Glutamatergic neuron (in vitro differentiated cells): Measurements from ENCODE around the gene ADAMTS8. TPM values are rescaled to one million over a fixed set of nuclear protein-coding genes. Genes with fewer than 3 reads are reported as not detected.

ENCODE experiments used
- DNase-seq: peaks from one replicate; pipeline ENCODE4 v3.0.0; 2022
- H3K27ac Mint-ChIP-seq: one replicate; pipeline ENCODE4 v1.8.0; 2020; ENCODE audit warnings: mild to moderate bottlenecking, mixed read lengths, inconsistent platforms; ENCODE audit not compliant: unreplicated experiment
- H3K27me3 Mint-ChIP-seq: one replicate; pipeline ENCODE4 v1.8.0; 2020; ENCODE audit warnings: mild to moderate bottlenecking, moderate library complexity, mixed read lengths, inconsistent platforms; ENCODE audit not compliant: unreplicated experiment
- H3K36me3 Mint-ChIP-seq: one replicate; pipeline ENCODE4 v1.8.0; 2020; ENCODE audit warnings: mild to moderate bottlenecking, mixed read lengths, inconsistent platforms; ENCODE audit not compliant: unreplicated experiment
- H3K4me1 Mint-ChIP-seq: one replicate; pipeline ENCODE4 v1.8.0; 2020; ENCODE audit warnings: mild to moderate bottlenecking, low read depth, mixed read lengths, inconsistent platforms; ENCODE audit not compliant: unreplicated experiment
- H3K4me3 Mint-ChIP-seq: one replicate; pipeline ENCODE4 v1.8.0; 2020; ENCODE audit warnings: mild to moderate bottlenecking, mixed read lengths, inconsistent platforms; ENCODE audit not compliant: unreplicated experiment
- H3K9me3 Mint-ChIP-seq: one replicate; pipeline ENCODE4 v1.8.0; 2020; ENCODE audit warnings: mild to moderate bottlenecking, moderate library complexity, mixed read lengths, inconsistent platforms; ENCODE audit not compliant: unreplicated experiment
- CTCF ChIP-seq: fragments of 200-600 bp; sonication (generic); IDR thresholded peaks from one replicate; pipeline ENCODE4 v1.5.0; 2021; ENCODE audit not compliant: partially characterized antibody, unreplicated experiment
- total RNA-seq: library from RNA; stranded (reverse); fragmentation: NEBNext Ultra II Directional; extraction: Animal tissue kit (Norgen Biotek cat#: 25700); gene quantifications from one replicate; pipeline ENCODE4 v1.2.1, GENCODE V29; 2021; ENCODE audit not compliant: unreplicated experiment

The ADAMTS8 gene
- total RNA-seq, 1 donor from 2014 or later: 0.32 TPM

- no peak for DNase-seq
- peaks cover 3% of the 10 kb centered on the region for H3K4me1 Mint-ChIP-seq
- H3K27me3 Mint-ChIP-seq: peaks cover 5% of the 10 kb centered on the region
- no peak overlapping the region for H3K27ac Mint-ChIP-seq
- no peak overlapping the region for H3K4me3 Mint-ChIP-seq
- no peaks in the 10 kb centered on the region for H3K36me3 Mint-ChIP-seq
- H3K9me3 Mint-ChIP-seq: no peaks in the 10 kb centered on the region
- no peak for TF ChIP-seq CTCF
These were observed 36.7 kb downstream of the ADAMTS8 start for GRCh38 chr11:130391711-130392110.

GRCh38 chr11:130390071-130390758, 38.2 kb downstream of the ADAMTS8 start:
- Mint-ChIP-seq H3K27ac (no peak overlapping the region), H3K9me3 (no peaks in the 10 kb centered on the region), H3K4me3 (no peak overlapping the region), H3K27me3 (peaks cover 5% of the 10 kb centered on the region), H3K4me1 (peaks cover 3% of the 10 kb centered on the region), H3K36me3 (no peaks in the 10 kb centered on the region)
- DNase-seq: no peak
- no peak for TF ChIP-seq CTCF

- H3K4me3 Mint-ChIP-seq: no peak overlapping the region
- H3K9me3 Mint-ChIP-seq: no peaks in the 10 kb centered on the region
These were observed 39.0 kb downstream of the ADAMTS8 start for GRCh38 chr11:130389335-130389935.

GRCh38 chr11:130388607-130389205, 39.7 kb downstream of the ADAMTS8 start:
- Mint-ChIP-seq H3K4me3 (no peak overlapping the region), H3K36me3 (no peaks in the 10 kb centered on the region), H3K4me1 (no peaks in the 10 kb centered on the region), H3K27ac (no peak overlapping the region), H3K9me3 (no peaks in the 10 kb centered on the region), H3K27me3 (peaks cover 3% of the 10 kb centered on the region)
- no peak for TF ChIP-seq CTCF
- no peak for DNase-seq

More at GRCh38 chr11:130389335-130389935, 39.0 kb downstream of the ADAMTS8 start:
- Mint-ChIP-seq H3K27ac (no peak overlapping the region), H3K4me1 (peaks cover 3% of the 10 kb centered on the region), H3K27me3 (peaks cover 5% of the 10 kb centered on the region), H3K36me3 (no peaks in the 10 kb centered on the region)
- no peak for DNase-seq
- TF ChIP-seq CTCF: no peak

GRCh38 chr11:130386056-130386455, 42.4 kb downstream of the ADAMTS8 start:
- no peak for TF ChIP-seq CTCF
- no peaks in the 10 kb centered on the region for H3K27me3 Mint-ChIP-seq
- H3K4me3 Mint-ChIP-seq: no peak overlapping the region
- no peak for DNase-seq
- H3K9me3 Mint-ChIP-seq: peaks cover 2% of the 10 kb centered on the region
- no peak overlapping the region for H3K27ac Mint-ChIP-seq
- H3K36me3 Mint-ChIP-seq: no peaks in the 10 kb centered on the region
- no peaks in the 10 kb centered on the region for H3K4me1 Mint-ChIP-seq
